ENCODE results near the gene PRIMA1. TPM values are rescaled to one million over a fixed set of nuclear protein-coding genes. Genes with fewer than 3 reads are reported as not detected.

The PRIMA1 gene
- total RNA-seq, 1 experiment from 2014 or later = not detected

DNA sequence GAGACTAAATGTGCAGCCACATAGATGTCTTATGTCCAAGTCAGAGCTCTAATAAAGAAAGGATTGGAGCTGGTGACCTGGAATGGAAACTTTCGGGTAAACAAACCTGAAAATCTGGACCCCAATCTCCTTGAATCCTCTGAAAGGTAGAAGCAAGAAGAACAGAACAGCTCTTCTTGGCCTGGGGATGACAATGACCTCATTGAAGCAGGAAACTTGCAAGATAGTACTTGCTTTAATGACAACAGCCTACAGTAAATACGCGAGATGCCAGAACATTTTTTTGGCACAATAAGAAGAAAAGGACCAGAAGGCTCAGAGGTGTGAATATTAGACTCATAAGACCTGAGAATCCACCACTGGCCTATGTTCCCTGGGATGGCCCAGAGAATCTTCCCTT, 4.1 kb upstream of the PRIMA1 start:
- no peaks in the 10 kb centered on the region for H3K4me1 Mint-ChIP-seq (ENCODE audit: low read depth, unreplicated experiment)
- intact Hi-C loops (cut with micrococcal nuclease; ENCODE audit: unreplicated experiment) = no loop called here
- BruUV-seq (replicated peaks) = no TSS peak
- peaks cover 4% of the 10 kb centered on the region for H3K36me3 Mint-ChIP-seq (ENCODE audit: insufficient read depth, unreplicated experiment)
- TF ChIP-seq, protein P1, sequence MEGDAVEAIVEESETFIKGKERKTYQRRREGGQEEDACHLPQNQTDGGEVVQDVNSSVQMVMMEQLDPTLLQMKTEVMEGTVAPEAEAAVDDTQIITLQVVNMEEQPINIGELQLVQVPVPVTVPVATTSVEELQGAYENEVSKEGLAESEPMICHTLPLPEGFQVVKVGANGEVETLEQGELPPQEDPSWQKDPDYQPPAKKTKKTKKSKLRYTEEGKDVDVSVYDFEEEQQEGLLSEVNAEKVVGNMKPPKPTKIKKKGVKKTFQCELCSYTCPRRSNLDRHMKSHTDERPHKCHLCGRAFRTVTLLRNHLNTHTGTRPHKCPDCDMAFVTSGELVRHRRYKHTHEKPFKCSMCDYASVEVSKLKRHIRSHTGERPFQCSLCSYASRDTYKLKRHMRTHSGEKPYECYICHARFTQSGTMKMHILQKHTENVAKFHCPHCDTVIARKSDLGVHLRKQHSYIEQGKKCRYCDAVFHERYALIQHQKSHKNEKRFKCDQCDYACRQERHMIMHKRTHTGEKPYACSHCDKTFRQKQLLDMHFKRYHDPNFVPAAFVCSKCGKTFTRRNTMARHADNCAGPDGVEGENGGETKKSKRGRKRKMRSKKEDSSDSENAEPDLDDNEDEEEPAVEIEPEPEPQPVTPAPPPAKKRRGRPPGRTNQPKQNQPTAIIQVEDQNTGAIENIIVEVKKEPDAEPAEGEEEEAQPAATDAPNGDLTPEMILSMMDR (IDR thresholded peaks at IDR 0.05; ENCODE audit: unreplicated experiment) = no peak
- H3K27me3 Mint-ChIP-seq (ENCODE audit: unreplicated experiment) = peaks cover 94% of the 10 kb centered on the region
- no peak overlapping the region for H3K4me3 Mint-ChIP-seq (ENCODE audit: low read depth, unreplicated experiment)
- DNase-seq = no peak
- CTCF ChIA-PET = no interaction called here
- H3K9me3 Mint-ChIP-seq (ENCODE audit: low read depth, unreplicated experiment) = no peaks in the 10 kb centered on the region
- H3K27ac Mint-ChIP-seq (ENCODE audit: unreplicated experiment) = no peak overlapping the region

DNA sequence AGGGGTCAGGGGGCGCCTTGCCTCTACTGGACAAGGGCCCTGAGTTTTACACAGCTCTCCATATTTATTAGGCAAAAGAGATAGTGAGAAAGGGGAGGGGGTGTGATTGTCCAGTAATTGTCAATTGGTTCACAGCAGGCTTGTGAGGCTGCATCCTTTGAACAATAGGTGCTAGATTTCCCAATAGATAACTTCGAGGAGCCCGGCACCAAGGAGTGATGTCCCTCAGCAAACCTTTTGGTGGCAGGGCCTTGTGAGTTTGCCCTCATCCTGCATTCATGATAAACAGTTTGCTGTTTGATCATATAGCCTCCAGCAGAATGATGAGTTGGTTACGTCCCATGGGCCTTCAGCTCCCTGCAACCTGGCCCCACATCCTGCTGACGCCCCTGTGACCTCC, 2.7 kb upstream of the PRIMA1 start:
- no peaks in the 10 kb centered on the region for H3K9me3 Mint-ChIP-seq (ENCODE audit: low read depth, unreplicated experiment)
- TF ChIP-seq, protein P1 (IDR thresholded peaks at IDR 0.05; ENCODE audit: unreplicated experiment) = no peak
- no peak overlapping the region for H3K27ac Mint-ChIP-seq (ENCODE audit: unreplicated experiment)
- H3K27me3 Mint-ChIP-seq (ENCODE audit: unreplicated experiment) = peaks cover 97% of the 10 kb centered on the region
- DNase-seq = no peak
- H3K36me3 Mint-ChIP-seq (ENCODE audit: insufficient read depth, unreplicated experiment) = peaks cover 4% of the 10 kb centered on the region
- no peak overlapping the region for H3K4me3 Mint-ChIP-seq (ENCODE audit: low read depth, unreplicated experiment)
- H3K4me1 Mint-ChIP-seq (ENCODE audit: low read depth, unreplicated experiment) = no peaks in the 10 kb centered on the region
- intact Hi-C loops (cut with micrococcal nuclease; ENCODE audit: unreplicated experiment) = no loop called here
- CTCF ChIA-PET = interaction anchor here (1.1 kb wide), 1 partner anchor 10 kb away, joined by 3 read pairs; no protein-coding TSS in a partner anchor
- BruUV-seq (replicated peaks) = no TSS peak

DNA sequence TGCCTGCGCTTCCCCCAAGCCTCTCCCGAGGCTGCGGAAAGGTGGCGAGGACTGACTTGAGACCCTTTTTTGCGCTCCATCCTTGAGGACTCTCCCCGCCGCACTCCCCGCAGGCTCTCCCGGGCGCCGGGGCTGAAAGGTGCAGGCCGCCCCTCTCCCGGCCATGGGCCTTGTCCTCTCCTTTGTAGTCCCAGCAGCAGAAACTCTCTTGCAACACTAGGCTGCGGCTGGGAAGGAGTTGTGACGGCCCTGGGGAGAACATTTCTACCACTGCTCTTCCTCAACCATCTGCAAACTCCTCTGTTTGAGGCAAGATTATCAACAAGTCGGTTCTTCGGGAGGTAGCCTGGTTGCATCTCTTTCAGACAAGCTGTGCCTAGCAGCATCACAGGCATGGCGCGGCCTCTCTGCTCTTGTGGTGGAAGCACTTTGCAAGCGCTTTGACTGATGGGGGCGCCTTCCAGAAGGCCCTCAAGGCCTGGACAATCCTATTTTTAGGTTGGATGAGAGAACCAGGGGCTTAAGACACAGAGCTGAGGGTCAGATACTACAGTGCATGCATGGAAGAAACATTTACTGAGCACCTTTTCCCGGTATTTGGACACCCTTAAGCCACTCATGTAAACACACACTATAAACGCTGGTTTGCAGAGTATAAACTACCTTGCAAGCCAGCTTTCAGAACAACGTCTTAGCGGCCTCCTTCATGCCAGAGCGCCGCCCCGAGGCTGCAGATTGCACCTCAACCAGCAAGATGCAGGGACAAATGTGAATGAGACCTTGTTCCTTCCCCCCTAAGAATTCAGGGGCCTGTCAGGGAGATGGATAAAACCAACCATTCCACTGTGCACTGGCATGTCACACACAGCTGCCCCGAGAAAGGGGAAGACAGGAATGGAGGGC, 1.2 kb upstream of the PRIMA1 start:
- no peak for DNase-seq
- Mint-ChIP-seq H3K4me1 (ENCODE audit: low read depth, unreplicated experiment) (no peaks in the 10 kb centered on the region), H3K27ac (ENCODE audit: unreplicated experiment) (no peak overlapping the region), H3K4me3 (ENCODE audit: low read depth, unreplicated experiment) (peak overlapping the region; percentile 59), H3K27me3 (ENCODE audit: unreplicated experiment) (peaks cover 100% of the 10 kb centered on the region), H3K36me3 (ENCODE audit: insufficient read depth, unreplicated experiment) (peaks cover 4% of the 10 kb centered on the region), H3K9me3 (ENCODE audit: low read depth, unreplicated experiment) (no peaks in the 10 kb centered on the region)
- CTCF ChIA-PET = interaction anchor here (0.6 kb wide), 1 partner anchor 35 kb away, joined by 3 read pairs; no protein-coding TSS in a partner anchor
- TF ChIP-seq, protein P1 (IDR thresholded peaks at IDR 0.05; ENCODE audit: unreplicated experiment) = no peak
- intact Hi-C loops (cut with micrococcal nuclease; ENCODE audit: unreplicated experiment) = loop anchor here (2.0 kb wide), 1 partner anchor 135 kb away; no protein-coding TSS in a partner anchor
- no TSS peak for BruUV-seq (replicated peaks)

DNA sequence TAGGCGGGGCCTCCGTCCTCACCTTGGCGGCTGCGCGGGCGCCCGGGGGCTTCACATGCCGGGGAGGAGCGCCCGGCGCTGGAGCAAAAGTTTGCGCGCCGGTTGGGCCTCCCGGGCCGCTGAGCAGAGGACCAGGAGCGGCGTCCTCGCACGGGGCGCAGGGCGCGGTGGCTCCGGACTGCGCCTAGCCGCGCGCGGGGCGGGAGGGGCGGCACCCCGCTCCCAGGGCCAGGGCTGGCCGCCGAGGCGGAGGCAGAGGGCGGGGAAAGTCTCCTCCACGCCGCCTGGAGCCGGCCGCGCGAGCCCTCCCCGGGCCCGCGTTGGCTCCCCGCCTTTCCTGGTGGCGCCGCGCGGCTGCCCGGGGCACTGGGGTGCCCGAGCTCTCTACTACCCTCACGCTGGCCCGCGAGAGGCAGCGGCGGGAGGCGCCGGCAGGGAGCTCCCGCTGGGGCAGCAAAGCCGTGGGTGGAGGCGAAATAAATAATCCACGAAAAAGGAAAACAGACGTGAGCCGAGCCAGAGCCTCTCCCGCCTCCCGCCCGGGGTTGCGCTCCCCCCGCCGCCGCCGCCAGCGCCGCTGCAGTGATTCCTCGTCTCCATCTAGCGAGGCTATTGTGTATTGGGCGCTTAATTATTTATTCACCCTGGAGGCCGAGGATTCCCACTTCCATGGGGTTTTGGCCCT, 400 bp upstream of the PRIMA1 start:
- Mint-ChIP-seq H3K9me3 (ENCODE audit: low read depth, unreplicated experiment) (no peaks in the 10 kb centered on the region), H3K4me1 (ENCODE audit: low read depth, unreplicated experiment) (no peaks in the 10 kb centered on the region), H3K27me3 (ENCODE audit: unreplicated experiment) (peaks cover 100% of the 10 kb centered on the region), H3K36me3 (ENCODE audit: insufficient read depth, unreplicated experiment) (peaks cover 4% of the 10 kb centered on the region), H3K27ac (ENCODE audit: unreplicated experiment) (no peak overlapping the region), H3K4me3 (ENCODE audit: low read depth, unreplicated experiment) (peak overlapping the region; percentile 59)
- CTCF ChIA-PET = no interaction called here
- intact Hi-C loops (cut with micrococcal nuclease; ENCODE audit: unreplicated experiment) = loop anchor here (2.0 kb wide), 1 partner anchor 134 kb away; no protein-coding TSS in a partner anchor
- DNase-seq = peak; percentile 20
- no TSS peak for BruUV-seq (replicated peaks)
- TF ChIP-seq, protein P1 (IDR thresholded peaks at IDR 0.05; ENCODE audit: unreplicated experiment) = no peak

All from Calu3 (cell line).